ENCODE measurements around the gene ALDH16A1.
A peak's percentile ranks its signal among the peaks of the same experiment; 100 is the strongest.
"Not testable (repeated sequence)": the region's sequence is repeated elsewhere in the genome, so short reads cannot be mapped to it uniquely, and the experiment has no call there.

The ALDH16A1 gene

GRCh38 chr19:49468746-49469447, 15.9 kb downstream of the ALDH16A1 start:
- DNase-seq = peak; percentile 80

GRCh38 chr19:49469828-49470614, 17.0 kb downstream of the ALDH16A1 start:
- DNase-seq = peak; percentile 90

- peak; percentile 63 for DNase-seq
Measured at GRCh38 chr19:49470615-49470978, 17.6 kb downstream of the ALDH16A1 start.

- DNase-seq = peak; percentile 62
Measured at GRCh38 chr19:49472936-49473335, 19.9 kb downstream of the ALDH16A1 start.

GRCh38 chr19:49473501-49473867, 20.5 kb downstream of the ALDH16A1 start:
- not testable (repeated sequence) for DNase-seq

- DNase-seq = peak; percentile 98
Measured at GRCh38 chr19:49473868-49474541, 21.0 kb downstream of the ALDH16A1 start, which contains the start of gene FLT3LG. TSS of gene FLT3LG (plus strand) at chr19:49474215. CDS start at chr19:49474640, 425 bp downstream.

- no peak for DNase-seq
Measured at GRCh38 chr19:49474542-49474924, 21.5 kb downstream of the ALDH16A1 start.

- DNase-seq = peak; percentile 61
Measured at GRCh38 chr19:49475191-49475917, 22.3 kb downstream of the ALDH16A1 start.

- DNase-seq = peak; percentile 89
Measured at GRCh38 chr19:49475995-49476880, 23.2 kb downstream of the ALDH16A1 start.

GRCh38 chr19:49479975-49480628, 27.1 kb downstream of the ALDH16A1 start:
- no peak for DNase-seq

- no peak for DNase-seq
Measured at GRCh38 chr19:49481020-49481683, 28.1 kb downstream of the ALDH16A1 start.

GRCh38 chr19:49486232-49486631, 33.2 kb downstream of the ALDH16A1 start:
- no peak for DNase-seq

- no peak for DNase-seq
Measured at GRCh38 chr19:49486710-49487276, 33.8 kb downstream of the ALDH16A1 start.

- peak; percentile 100 for DNase-seq
Measured at GRCh38 chr19:49487277-49488045, 34.4 kb downstream of the ALDH16A1 start, which contains the start of gene RPL13A. TSS of gene RPL13A (plus strand) at chr19:49487608. CDS start at chr19:49487630, 22 bp downstream.

GRCh38 chr19:49488046-49488862, 35.2 kb downstream of the ALDH16A1 start:
- DNase-seq = peak; percentile 79

- DNase-seq = peak; percentile 77
Measured at GRCh38 chr19:49488863-49489537, 36.0 kb downstream of the ALDH16A1 start.

GRCh38 chr19:49489601-49490167, 36.7 kb downstream of the ALDH16A1 start:
- peak; percentile 79 for DNase-seq
